A673 (cell line): ENCODE results near the gene PITX1.

Source experiments
- EZH2 ChIP-seq: fragments of 200-600 bp; sonication (generic); IDR thresholded peaks from 2 replicates; pipeline ENCODE4 v1.6.1; 2017; ENCODE audit warnings: borderline replicate concordance, low read depth, mild to moderate bottlenecking, mixed read lengths, antibody characterized with exemption, low read length; ENCODE audit not compliant: poor library complexity, severe bottlenecking
- TF ChIP-seq, protein P1 (sequence below): fragments of 300-800, 200-600 bp; sonication (generic); conservative IDR thresholded peaks from 2 replicates; pipeline ENCODE4 v1.5.1; 2017; ENCODE audit warnings: low read depth, mild to moderate bottlenecking, antibody characterized with exemption, low read length, moderate library complexity, mixed read lengths

DNA sequence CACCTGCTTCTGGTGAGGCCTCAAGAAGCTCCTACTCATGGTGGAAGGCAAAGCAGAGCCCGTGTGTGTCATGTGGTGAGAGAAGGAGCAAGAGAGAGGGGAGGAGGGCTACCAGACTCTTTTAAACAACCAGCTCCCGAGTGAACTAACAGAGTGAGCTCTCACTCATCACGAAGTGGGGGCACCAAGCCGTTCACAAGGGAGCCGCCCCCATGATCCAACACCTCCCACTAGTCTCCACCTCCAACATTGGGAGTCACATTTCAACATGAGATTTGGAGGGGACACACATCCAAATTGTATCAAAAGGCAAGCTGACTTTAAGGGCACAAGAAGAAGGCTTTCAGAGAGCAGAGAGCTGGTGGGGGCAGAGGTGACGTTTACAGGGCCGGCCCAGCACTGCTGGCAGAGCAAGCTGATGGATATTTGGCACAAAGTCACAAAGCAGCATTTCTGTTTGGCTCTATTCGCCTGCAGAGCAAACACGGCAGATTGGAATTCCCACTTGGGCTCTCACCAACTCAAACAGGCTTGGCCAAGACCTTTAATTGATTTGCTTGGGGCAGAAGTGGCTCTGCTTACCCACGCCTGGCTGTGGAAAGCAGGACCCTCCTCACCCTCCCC, 20.0 kb downstream of the PITX1 start:
- TF ChIP-seq, protein P1, sequence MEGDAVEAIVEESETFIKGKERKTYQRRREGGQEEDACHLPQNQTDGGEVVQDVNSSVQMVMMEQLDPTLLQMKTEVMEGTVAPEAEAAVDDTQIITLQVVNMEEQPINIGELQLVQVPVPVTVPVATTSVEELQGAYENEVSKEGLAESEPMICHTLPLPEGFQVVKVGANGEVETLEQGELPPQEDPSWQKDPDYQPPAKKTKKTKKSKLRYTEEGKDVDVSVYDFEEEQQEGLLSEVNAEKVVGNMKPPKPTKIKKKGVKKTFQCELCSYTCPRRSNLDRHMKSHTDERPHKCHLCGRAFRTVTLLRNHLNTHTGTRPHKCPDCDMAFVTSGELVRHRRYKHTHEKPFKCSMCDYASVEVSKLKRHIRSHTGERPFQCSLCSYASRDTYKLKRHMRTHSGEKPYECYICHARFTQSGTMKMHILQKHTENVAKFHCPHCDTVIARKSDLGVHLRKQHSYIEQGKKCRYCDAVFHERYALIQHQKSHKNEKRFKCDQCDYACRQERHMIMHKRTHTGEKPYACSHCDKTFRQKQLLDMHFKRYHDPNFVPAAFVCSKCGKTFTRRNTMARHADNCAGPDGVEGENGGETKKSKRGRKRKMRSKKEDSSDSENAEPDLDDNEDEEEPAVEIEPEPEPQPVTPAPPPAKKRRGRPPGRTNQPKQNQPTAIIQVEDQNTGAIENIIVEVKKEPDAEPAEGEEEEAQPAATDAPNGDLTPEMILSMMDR = no peak
- TF ChIP-seq EZH2 = no peak
